Stimulated activated CD4-positive, alpha-beta T cell treated with anti-CD3 and anti-CD28 coated beads, TNF-alpha, amount 100 ng/mL, for 24 hours (primary cell): ENCODE data around the gene NOXO1.
"Not testable (repeated sequence)": the region's sequence is repeated elsewhere in the genome, so short reads cannot be mapped to it uniquely, and the experiment has no call there.

Source experiments
- DNase-seq, 3 experiments: peaks; one replicate each; pipeline ENCODE4 v3.0.0-alpha.2; 2020; ENCODE audit warnings: low read depth in 3 of 3

NOXO1 gene

GRCh38 chr16:2011726-2012125, 30.5 kb upstream of the NOXO1 start:
- not testable (repeated sequence) for DNase-seq

- peak; percentile 55 to 76 (median 73) for DNase-seq
Measured at GRCh38 chr16:2009791-2010510, 28.7 kb upstream of the NOXO1 start, which contains the start of gene ZNF598. Gene ZNF598 (minus strand): TSS chr16:2009821.

GRCh38 chr16:2009164-2009711, 28.0 kb upstream of the NOXO1 start:
- no peak for DNase-seq

- DNase-seq: peak in 1 of 3 experiments; percentile 50
Measured at GRCh38 chr16:2008631-2009163, 27.4 kb upstream of the NOXO1 start.

- no peak for DNase-seq
Measured at GRCh38 chr16:2008009-2008526, 26.8 kb upstream of the NOXO1 start.

- no peak for DNase-seq
Measured at GRCh38 chr16:2007081-2007836, 26.0 kb upstream of the NOXO1 start.

- DNase-seq: no peak
Measured at GRCh38 chr16:2006317-2006716, 25.0 kb upstream of the NOXO1 start.

- DNase-seq: no peak
Measured at GRCh38 chr16:2005646-2006045, 24.4 kb upstream of the NOXO1 start.

GRCh38 chr16:2004795-2005517, 23.7 kb upstream of the NOXO1 start:
- DNase-seq: no peak

- peak; percentile 74 to 91 (median 79) for DNase-seq
Measured at GRCh38 chr16:2003827-2004641, 22.8 kb upstream of the NOXO1 start.

GRCh38 chr16:2003231-2003826, 22.1 kb upstream of the NOXO1 start:
- no peak for DNase-seq

- no peak for DNase-seq
Measured at GRCh38 chr16:2002406-2003230, 21.3 kb upstream of the NOXO1 start.

- no peak for DNase-seq
Measured at GRCh38 chr16:2001456-2002355, 20.4 kb upstream of the NOXO1 start.

GRCh38 chr16:2001035-2001434, 19.8 kb upstream of the NOXO1 start:
- DNase-seq: no peak

GRCh38 chr16:1999866-2000514, 18.7 kb upstream of the NOXO1 start:
- DNase-seq: no peak

- no peak for DNase-seq
Measured at GRCh38 chr16:1998852-1999801, 17.9 kb upstream of the NOXO1 start.

- no peak for DNase-seq
Measured at GRCh38 chr16:1998360-1998835, 17.1 kb upstream of the NOXO1 start.
